ENCODE data around the gene RALGPS1. TPM values are rescaled to one million over a fixed set of nuclear protein-coding genes. Genes with fewer than 3 reads are reported as not detected.

The RALGPS1 gene
- total and polyA plus RNA-seq, 2 of the 8 experiments (the other 6 are each of a cell fraction or from before 2014, with no cell fraction given) = 20.0 to 23.5 TPM

- H2BK20ac ChIP-seq (ENCODE audit: low read length) = no peak overlapping the region
- 0 out of 7 replicates have a peak, but pooled peaks cover 0 to 2% (median 0%) of the 10 kb centered on the region in 4 experiments for H3K4me1 ChIP-seq (replicated peaks in 1 of 4; ENCODE audit: control insufficient read depth in 3 of 4, insufficient read depth in 4 of 4, low read length in 3 of 4)
- H3K4me2 ChIP-seq (ENCODE audit: insufficient read depth in 1 of 2, low read depth in 2 of 2, low read length in 2 of 2) = no peak overlapping the region
- no peak overlapping the region for H2AK5ac ChIP-seq (ENCODE audit: low read depth, low read length)
- no peak overlapping the region for H3K4ac ChIP-seq (replicated peaks; ENCODE audit: insufficient read length, low read depth, low read length)
- H3K27ac ChIP-seq (ENCODE audit: low read depth, low read length) = no peak overlapping the region
- H4K91ac ChIP-seq (replicated peaks; ENCODE audit: insufficient read length, low read length) = no peak overlapping the region
- H4K8ac ChIP-seq (ENCODE audit: extremely low read depth, insufficient read depth, low read length) = no peak overlapping the region
- TF ChIP-seq SIN3A (conservative IDR thresholded peaks at IDR 0.05 in 1 of 2, IDR thresholded peaks at IDR 0.05 in 1 of 2; ENCODE audit: low read depth in 1 of 2, low read length in 2 of 2) (no peak), EGR1 (IDR thresholded peaks at IDR 0.05; ENCODE audit: borderline replicate concordance, low read depth, low read length) (no peak), TAF1 (IDR thresholded peaks at IDR 0.05; ENCODE audit: low read depth, low read length) (no peak), TCF12 (IDR thresholded peaks at IDR 0.05; ENCODE audit: low read depth, low read length) (no peak), CHD1 (IDR thresholded peaks at IDR 0.05; ENCODE audit: low read depth, low read length) (no peak)
- no peak overlapping the region for H2BK15ac ChIP-seq (ENCODE audit: low read length)
- H2BK12ac ChIP-seq (ENCODE audit: low read depth, low read length) = no peak overlapping the region
- peaks cover 4% of the 10 kb centered on the region for H3K79me1 ChIP-seq (ENCODE audit: low read depth, low read length)
- H3K23ac ChIP-seq (ENCODE audit: insufficient read length) = no peak overlapping the region
- DNase-seq (ENCODE audit: low read depth in 1 of 2, low spot score in 2 of 2) (no peak), FAIRE-seq (no peak)
- POLR2A ChIA-PET (ENCODE audit: partially characterized antibody) = interaction anchor here (0.6 to 1.2 kb wide), 2 partner anchors 14 to 64 kb away, joined by 3 read pairs; no protein-coding TSS in a partner anchor
- H4K5ac ChIP-seq (ENCODE audit: insufficient read length, low read depth, low read length) = no peak overlapping the region
- no peaks in the 10 kb centered on the region for H3K23me2 ChIP-seq (ENCODE audit: low read depth, low read length)
- no peak overlapping the region for H3K4me3 ChIP-seq (ENCODE audit: extremely low read depth in 1 of 4, insufficient read depth in 2 of 4, low read depth in 3 of 4, low read length in 4 of 4)
- H3K9me3 ChIP-seq (ENCODE audit: insufficient read depth in 2 of 2, low read depth in 1 of 2, low read length in 1 of 2) = no peaks in the 10 kb centered on the region
- H3K56ac ChIP-seq (replicated peaks; ENCODE audit: insufficient read length, low read depth, low read length) = no peak overlapping the region
- H3K79me2 ChIP-seq (ENCODE audit: control insufficient read depth in 1 of 2, insufficient read depth in 2 of 2, low read length in 2 of 2) = peaks cover 0 to 26% of the 10 kb centered on the region in 2 experiments; a peak in 2 of 4 replicates
- no peaks in the 10 kb centered on the region for H3K27me3 ChIP-seq (replicated peaks in 1 of 4; ENCODE audit: control insufficient read depth in 3 of 4, extremely low read depth in 1 of 4, insufficient read depth in 3 of 4, low read length in 3 of 4)
- H2AFZ ChIP-seq (ENCODE audit: low read length) = no peak overlapping the region
- WGBS, 2 experiments (ENCODE audit: extremely low coverage in 1 of 2, insufficient coverage in 1 of 2, insufficient read length in 1 of 2, insufficient replicate concordance in 2 of 2, low coverage in 1 of 2, low lambda C conversion rate in 2 of 2, missing lambda C conversion rate in 1 of 2) = 92% methylated on average over 9 of the region's 9 CpGs; no CpG with 5 or more reads in 1 of the 2 experiments
- peaks cover 4 to 24% (median 15%) of the 10 kb centered on the region in 4 experiments; a peak in 5 of 8 replicates for H3K36me3 ChIP-seq (ENCODE audit: control insufficient read depth in 2 of 4, insufficient read depth in 4 of 4, low read length in 3 of 4)
- H2BK5ac ChIP-seq (ENCODE audit: low read depth, low read length) = no peak overlapping the region
- H2BK120ac ChIP-seq (replicated peaks; ENCODE audit: low read depth, low read length) = no peak overlapping the region
- H3K14ac ChIP-seq (ENCODE audit: insufficient read length) = no peak overlapping the region
- no peak overlapping the region for H3K18ac ChIP-seq (ENCODE audit: extremely low read depth, low read length)
- H4K20me1 ChIP-seq (replicated peaks in 1 of 2; ENCODE audit: control insufficient read depth in 1 of 2, insufficient read depth in 2 of 2, low read length in 2 of 2) = peaks cover 2 to 11% of the 10 kb centered on the region in 2 experiments
- CTCF ChIA-PET (ENCODE audit: partially characterized antibody) = interaction anchor here (0.8 to 1.3 kb wide), 2 partner anchors 10 to 13 kb away, joined by 3 to 4 read pairs; no protein-coding TSS in a partner anchor
- H3K9ac ChIP-seq (replicated peaks in 1 of 4; ENCODE audit: extremely low read depth in 1 of 4, low read depth in 3 of 4, low read length in 3 of 4) = no peak overlapping the region
These were observed 35.3 kb upstream of the RALGPS1 start for GRCh38 chr9:126879288-126879687.

All from H1 (cell line).